Measurements from ENCODE around the gene PDK4.
"Not testable (repeated sequence)": the region's sequence is repeated elsewhere in the genome, so short reads cannot be mapped to it uniquely, and the experiment has no call there.

PDK4 gene

DNA sequence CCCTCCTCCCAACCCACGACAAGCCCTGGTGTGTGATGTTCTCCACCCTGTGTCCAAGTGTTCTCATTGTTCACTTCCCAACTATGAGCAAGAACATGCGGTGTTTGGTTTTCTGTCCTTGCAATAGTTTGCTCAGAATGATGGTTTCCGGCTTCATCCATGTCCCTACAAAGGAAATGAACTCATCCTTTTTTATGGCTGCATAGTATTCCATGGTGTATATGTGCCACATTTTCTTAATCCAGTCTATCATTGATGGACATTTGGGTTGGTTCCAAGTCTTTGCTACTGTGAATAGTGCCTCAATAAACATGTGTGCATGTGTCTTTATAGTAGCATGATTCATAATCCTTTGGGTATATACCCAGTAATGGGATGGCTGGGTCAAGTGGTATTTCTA is 8.5 kb upstream of the PDK4 start:
- not testable (repeated sequence) for DNase-seq (ENCODE audit: low read depth)

DNA sequence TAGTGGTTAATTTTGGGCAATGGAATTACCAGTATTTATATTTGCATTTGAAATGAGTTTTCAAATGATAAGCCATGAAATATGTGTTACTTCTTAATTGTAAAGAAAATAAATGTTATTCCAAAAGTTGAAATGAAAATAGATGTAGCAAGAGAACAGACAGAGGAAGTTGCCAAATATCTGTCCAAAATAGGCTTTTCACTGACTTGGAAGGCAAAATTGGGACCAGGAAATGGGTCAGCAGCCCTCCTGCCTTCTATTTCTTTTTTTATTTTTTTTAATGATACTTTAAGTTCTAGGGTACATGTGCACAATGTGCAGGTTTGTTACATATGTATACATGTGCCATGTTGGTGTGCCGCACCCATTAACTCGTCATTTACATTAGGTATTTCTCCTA is 8.1 kb upstream of the PDK4 start:
- not testable (repeated sequence) for DNase-seq (ENCODE audit: low read depth)

DNA sequence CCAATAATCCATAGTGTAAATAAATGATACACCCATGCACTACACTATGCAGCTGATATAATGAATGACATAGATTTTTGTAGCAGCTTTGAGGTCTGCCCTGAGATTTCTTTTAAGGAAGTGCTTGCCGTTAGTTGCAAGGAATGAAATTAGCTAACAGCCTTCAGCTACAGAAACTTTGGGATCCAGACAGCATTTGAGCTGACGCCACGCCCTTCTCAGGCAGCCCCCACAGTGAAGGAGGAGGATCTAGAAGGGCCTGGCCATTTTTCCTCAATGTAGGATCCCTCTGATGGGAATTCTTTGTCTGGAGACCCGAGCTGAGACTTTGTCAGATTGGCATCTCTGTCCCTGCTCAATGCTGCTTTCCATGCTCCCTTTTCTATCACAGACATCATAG is 6.1 kb upstream of the PDK4 start:
- no peak for DNase-seq (ENCODE audit: low read depth)

DNA sequence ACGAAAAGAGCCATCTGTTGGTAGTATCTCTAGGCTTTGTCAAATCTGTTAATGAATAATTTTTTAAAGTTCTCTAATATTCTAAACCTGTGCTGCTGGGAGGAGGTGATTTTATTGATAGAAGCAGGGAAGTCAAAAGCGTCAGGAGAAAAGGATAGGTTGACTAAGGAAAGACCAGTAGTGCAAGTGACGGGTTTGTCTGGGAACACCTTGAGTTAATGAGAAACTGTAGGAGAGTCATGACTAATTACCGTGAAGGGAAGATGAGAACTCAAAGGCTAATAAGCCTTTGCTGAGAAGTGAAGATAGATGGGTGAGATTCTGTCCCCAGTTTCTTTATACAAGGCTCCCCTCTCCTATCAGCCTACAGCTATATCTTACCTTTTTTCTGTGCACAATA is 5.0 kb upstream of the PDK4 start:
- no peak for DNase-seq (ENCODE audit: low read depth)

DNA sequence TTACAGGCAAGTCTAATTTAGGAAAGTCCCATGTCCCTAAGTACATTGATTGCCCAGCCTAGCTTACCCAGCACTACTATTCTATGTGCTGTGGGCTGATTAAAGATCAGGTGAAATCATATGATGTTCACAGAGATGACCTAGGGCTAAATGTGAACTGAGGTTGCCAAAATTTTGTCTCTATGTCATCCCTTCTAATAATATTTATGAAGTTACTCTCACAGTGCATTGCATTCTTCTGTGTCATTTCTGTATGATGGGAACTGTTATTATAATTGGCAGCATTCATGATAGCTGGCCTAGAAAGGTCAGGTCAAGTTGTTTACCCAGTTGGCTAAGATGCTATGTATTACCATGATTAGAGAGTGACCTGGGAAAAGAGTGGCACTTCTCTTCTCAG is 2.8 kb upstream of the PDK4 start:
- DNase-seq (ENCODE audit: low read depth), result no peak

DNA sequence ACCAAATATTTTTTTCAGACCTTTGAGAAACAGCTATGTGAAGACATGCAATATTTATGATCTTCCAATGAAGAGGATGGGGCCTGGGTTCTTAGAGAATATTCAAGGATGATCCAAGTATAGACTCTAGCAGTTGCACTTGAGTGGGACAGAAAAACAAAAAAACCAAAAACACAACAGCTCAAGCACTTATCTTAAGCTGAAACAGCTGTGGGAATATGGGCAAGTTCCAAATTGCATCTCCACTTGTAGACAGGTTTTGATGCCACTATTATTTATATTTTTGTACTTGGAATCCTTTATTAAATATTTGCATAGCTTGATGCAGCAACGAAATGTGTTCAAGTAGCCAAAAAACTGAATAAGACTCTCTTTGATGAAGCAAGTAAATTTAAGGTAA is 2.2 kb upstream of the PDK4 start:
- no peak for DNase-seq (ENCODE audit: low read depth)

DNA sequence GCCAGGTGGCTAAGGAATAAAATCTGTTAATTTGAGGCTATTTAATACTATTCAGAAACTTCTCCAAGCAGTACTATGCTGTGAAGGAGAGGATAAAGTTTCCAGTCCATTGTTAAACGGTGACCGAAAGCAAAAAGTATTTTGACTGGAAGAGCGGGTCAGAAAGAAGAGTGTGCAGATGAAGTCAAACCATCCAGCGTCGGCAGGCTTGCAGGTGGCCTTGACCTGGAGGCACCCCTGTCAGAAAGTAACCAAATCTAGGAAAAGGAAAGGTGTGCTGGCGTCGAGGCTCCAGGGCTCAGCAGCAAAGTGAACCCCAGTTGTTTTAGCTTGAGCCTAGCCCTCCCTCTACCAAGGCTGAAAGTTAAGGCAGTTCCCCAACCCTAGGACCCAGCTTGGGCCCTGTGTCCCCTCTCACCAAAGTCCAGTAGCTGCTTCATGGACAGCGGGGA is 544 bp downstream of the PDK4 start:
- DNase-seq (ENCODE audit: low read depth), result no peak

DNA sequence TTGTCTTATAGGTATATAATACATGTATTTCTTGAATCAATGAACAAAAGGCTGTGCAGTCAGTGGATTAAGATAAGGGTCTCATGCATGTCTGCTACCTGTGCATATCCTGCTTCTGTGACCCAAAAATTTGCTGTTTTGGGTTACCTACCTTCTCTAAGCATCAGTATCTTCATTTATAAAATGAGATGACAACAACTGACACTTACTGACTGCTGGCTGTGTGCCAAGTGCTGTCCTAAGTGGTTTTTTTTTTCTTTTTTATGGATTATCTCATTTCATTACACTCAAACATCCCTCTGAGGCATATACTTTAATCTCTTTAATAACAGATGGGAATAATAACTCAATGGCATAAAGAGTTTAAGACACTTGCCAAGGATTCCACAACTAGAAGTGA is 2.1 kb downstream of the PDK4 start:
- DNase-seq (ENCODE audit: low read depth), result no peak

DNA sequence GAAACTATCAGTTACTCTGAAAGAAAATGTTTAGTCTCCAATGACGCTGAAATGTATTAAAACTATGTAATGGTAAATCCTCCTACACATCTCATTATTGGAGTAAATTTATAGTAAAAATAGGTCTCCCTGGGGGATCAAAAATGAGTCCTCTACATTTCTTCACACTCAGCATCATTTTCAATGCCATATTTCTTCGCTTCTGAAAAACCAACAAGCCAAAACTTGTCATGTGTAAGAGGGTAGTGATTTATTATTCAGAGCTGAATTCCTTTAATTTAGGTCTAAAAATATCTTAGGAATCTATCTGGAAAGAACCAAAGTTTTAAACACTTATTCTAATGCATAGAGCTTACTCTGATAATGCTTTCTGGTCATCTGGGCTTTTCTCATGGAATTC is 3.0 kb downstream of the PDK4 start:
- no peak for DNase-seq (ENCODE audit: low read depth)

DNA sequence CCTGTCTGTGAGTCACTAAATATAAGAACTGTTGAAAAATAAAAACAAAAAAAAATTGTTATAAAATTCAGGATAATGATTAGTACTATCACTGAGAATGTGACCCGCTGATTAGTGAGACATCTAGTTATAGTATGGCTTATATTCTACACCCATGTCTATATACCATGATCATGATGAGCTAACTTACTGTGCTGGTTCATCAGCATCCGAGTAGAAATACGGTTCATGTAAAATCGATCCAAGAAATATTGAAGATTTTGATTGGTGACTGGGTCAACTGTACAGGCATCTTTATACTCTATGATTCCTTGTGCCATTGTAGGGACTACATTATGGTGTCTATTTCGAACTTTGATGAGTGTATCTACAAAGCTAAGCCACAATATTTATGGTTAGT is 3.7 kb downstream of the PDK4 start:
- DNase-seq (ENCODE audit: low read depth), result no peak

DNA sequence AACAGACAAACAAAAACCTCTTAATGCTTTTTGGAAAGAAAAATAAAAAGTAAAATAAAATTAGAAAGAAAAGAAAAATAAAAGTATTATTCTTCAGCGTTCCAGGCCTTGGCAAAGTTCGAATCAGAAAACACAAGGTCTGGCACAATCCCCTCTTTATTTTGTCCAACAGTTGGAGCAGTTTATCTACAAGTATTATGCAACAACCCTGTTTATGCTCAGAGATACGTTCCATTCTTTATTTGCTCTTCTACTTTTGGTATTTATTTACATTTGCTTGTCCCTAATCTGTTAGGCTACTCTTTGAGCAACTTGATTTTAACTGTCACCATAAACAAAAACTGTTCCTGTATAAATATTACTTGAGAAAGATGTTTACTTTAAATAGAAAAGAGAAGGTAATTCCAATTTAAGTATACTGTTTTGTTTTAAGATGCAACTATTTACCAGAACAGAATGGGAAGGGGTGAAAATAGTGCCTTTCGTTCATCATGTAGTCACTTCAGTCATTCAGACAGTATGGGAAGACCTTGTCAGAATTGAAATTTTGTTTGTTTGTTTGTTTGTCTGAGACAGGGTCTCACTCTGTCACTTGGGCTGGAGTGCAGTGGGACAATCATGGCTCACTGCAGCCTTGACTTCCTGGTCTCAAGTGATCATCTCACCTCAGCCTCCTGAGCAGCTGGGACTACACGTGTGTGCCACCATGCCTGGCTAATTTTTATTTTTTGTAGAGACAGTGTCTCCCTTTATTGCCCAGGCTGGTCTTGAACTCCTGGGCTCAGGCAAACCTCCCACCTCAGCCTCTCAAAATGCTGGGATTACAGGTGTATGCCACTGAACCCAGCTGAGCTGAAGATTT is 5.7 kb downstream of the PDK4 start:
- DNase-seq (ENCODE audit: low read depth), result no peak

DNA sequence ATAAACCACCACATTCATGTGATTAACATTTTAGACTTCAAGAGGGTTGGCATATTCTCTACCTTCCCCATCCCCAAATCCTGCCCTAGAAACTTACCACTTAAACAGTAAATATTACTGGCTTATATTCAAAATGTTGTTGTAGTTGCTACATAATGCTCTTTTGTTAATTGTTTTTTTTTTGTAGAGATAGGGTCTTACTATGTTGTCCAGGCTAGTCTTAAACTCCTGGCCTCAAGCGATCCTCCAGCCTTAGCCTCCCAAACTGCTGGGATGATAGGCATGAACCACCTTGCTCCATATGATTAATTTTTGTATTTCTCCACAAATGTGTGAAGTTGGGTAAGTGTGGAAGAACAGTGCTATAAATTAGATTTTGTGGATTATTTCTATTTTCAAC is 6.5 kb downstream of the PDK4 start:
- DNase-seq (ENCODE audit: low read depth), result no peak

DNA sequence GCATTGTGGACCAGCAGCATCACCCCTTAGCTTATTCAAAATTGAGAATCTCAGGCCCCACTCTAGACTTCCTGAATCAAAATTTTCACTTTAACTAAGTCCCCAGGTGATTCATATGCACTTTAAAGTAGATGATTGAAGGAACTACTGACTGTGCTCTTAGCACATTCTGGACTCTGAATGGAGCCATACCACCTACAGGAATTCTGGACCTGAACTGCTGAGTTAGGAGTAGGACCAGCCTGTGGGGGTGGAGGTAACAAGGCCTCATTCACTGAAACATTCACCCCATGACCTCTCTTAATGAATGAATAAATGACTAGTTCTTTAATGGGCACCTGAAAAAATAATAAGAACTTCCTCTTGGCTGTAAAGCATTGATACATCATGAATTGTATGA is 7.3 kb downstream of the PDK4 start:
- no peak for DNase-seq (ENCODE audit: low read depth)

DNA sequence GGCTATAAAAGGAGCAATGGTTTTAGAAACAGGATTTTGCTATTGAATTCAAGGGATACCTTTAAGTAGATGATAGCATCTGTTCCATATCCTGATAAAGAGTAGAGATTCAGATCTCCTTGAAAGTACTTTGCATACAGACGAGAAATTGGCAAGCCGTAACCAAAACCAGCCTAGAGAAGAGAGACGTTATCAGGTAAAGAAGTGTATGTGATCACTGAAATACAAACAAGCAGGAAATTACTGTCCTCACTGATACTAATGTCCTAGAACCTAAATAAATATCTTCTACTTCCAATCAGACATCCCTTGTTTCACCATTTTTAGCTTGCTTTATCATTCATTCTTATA is 9.4 kb downstream of the PDK4 start:
- no peak for DNase-seq (ENCODE audit: low read depth)

DNA sequence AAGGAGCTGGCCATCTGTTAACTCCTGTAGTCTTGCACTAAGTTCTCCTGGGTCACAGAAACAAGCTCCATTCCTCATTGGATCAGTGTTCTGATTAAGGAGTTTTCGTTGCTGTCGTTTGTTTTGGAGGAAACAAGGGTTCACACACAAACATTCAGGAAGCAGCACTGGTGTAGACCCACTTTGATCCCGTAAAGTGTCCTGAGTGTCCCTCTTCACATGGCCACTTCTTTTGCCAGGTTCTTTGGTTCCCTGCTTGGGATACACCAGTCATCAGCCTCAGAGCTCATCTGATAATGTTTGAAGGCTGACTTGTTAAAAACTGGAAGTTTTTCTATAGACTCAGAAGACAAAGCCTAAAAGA is 10.9 kb downstream of the PDK4 start:
- no peak for DNase-seq (ENCODE audit: low read depth)

DNA sequence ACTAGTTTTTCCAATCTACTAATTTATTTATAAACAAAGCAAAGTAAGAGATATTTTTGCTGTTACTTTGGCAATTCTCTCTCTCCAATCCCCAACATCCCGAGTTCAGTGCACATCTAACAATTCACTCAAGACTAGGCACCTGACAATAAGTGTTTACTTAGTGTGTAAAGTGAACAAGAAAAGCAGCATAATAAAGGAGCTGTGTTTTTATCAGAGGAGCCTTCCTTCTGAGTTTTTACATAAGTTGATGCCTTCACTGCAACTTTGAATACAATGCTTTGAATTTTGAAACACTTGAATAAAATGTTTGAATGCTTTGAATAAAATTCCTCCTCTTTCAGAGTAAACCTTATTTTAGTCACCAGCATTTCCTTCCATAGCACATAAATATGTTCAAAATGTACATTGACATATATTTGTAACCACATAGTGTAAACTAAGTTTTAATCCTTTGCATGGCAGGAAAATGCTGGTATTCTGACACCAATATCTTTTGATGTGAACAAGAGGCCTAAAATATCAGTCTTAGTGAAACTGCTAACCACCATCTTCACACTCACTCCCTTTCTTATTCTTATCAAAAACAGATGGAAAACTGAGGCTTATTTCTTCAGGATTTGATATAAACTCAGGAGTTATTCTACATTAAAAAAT is 11.4 kb downstream of the PDK4 start:
- no peak for DNase-seq (ENCODE audit: low read depth)

DNA sequence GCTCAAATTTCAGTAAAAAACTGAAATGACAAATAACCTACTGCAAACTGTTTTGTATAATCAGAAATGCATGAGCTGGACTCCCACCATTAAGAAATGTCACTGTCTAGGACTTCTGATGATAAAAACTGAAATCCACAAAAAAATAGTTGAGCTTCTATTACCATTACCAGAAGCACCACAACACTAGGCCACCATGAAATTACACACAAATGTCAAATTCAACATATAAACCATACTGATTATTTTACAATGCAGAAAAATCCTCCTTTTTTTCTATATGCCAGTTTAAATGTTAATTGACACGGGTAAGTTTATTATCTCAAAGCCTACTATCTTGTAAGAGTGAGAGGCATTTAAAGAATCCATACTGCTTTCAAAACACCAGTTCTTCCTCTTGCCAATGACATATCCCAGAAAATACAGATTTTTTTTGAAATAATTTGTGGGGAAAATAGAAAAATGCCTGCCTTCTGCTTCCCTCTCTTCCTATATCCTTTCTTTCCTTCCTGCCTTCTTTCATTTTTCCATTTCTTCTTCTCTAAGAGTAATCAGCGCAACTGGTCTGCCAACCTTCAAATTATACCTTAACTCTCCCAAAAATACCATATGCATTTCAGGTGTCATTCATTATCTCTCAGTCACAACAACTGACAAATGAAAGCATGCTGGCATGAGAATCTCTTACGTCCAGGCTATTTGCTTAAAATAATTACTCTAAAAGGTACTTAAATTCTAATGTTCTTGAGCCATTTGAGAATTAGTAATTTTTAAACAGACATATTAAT is 12.3 kb downstream of the PDK4 start:
- DNase-seq (ENCODE audit: low read depth), result no peak

DNA sequence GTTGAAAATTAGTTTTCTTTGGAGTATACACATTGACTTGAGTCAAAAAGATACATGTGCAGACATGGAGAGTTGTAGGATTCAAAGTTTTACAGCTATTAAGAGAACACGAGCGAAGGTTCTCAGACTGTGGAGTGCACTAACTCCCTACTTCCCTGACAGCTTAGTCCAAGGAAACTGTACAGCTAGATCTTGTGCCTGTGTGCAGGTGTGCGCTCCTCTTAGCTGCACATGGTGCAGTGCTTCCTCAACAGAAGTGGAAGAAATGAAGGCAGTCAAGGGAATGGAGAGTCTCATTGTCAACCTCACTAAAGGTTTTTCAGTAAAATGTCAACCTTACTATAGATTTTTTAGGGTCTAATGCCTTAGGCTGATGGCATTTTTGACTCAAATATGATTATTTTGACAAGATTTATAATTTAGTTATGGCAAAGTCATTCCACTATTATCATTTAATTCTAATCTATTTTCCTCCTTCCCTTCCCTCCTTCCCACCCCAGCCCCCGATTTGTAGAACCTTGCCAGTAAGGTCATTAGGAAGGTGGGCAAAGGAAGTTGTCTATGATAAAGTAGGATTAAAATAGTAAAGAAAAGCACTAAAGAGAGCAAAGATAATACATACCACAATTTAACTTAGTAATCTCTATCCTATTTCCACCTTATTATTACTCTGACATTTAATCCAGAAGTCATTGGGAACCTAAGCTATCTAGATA is 13.6 kb downstream of the PDK4 start:
- no peak for DNase-seq (ENCODE audit: low read depth)

DNA sequence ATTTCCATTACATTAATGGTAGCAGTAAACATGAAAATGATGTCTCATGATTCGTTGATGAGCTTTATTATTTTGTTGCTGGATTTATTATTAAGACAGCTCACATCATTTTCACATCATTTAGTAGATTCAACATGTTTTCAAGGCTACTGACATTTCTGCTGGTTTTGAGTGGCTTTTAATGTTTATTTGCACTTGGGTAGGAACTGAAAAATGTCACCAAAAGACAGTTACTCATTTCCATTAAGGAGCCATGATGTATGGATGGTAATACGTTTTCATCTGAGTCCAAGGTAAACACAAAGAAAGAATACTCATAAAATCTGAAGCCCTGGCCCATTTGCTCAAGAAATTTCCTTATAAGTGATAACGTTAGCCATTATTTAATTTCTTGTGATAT is 14.8 kb downstream of the PDK4 start:
- no peak for DNase-seq (ENCODE audit: low read depth)

DNA sequence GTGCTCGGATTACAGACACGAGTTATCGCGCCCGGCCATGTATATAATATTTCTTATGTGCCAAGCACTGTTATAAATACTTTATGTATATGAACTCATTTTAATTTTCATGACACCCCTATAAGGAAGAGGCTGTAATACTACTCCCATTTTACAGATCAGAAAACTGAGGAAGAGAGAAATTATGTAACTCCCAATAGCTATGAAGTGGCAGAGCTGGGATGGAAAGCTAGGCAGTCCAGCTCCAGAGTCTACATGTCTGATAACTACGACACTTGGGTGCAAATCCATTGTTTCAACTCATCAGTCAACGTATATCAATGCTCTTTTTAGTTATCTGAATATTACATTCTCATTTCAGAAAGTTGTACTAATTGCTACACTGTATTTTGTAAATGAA is 17.0 kb downstream of the PDK4 start:
- no peak for DNase-seq (ENCODE audit: low read depth)

DNA sequence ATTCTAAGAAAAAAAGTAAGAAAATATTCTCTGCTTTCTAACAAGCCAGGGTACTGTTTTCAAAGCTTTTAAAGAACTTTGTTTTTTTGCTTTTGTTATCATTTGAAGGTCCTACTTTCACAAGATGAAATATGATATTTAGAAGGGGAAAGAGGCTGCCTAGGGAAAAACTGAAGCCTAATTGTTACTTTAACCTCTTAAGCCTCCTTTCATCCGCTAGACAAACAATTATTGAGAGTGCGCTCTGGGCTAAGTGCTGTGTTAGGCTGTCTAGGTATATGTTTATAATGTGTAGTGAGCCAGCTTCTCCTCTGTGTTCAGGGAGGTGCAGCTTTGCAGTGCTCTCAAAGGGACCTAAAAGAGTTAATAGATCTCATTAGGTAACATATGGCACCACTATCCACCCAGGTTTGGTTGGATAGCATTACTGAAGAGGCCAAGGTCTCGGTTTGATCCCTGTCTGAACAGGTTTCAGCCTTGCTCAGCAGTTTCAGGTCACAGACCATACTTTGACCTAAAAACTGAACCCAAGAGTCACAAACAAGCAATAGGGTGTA is 17.9 kb downstream of the PDK4 start:
- DNase-seq (ENCODE audit: low read depth), result no peak

DNA sequence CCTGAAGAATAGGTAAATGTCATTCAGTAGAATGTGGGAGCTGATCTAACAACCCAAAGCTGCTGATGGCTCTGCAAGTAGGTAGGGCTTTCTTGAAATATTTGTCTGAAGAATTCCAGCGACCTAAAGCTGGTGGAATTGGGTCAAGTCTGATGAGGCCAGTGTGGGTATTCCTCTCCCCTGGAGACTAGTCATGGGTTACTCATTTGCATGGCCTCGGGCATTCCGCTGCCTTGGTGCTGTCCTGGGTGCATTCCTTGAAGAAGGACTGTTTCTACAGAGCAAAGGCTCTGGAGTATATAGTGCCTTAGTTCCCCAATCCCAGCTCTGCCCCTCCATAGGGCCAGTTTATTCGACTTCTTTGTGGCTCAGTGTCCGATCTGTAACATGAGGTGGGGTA is 19.2 kb downstream of the PDK4 start:
- no peak for DNase-seq (ENCODE audit: low read depth)

Measured in stromal cell of bone marrow (primary cell).